Stimulated activated naive CD8-positive, alpha-beta T cell treated with anti-CD3 and anti-CD28 coated beads, Interleukin-15, Interleukin-2, amounts not matched to agents 100 U/mL and 50 U/mL, for 24 hours (primary cell): ENCODE measurements around the gene NADK.
A peak's percentile ranks its signal among the peaks of the same experiment; 100 is the strongest.
"Not testable (repeated sequence)": the region's sequence is repeated elsewhere in the genome, so short reads cannot be mapped to it uniquely, and the experiment has no call there.

Experiments
- ATAC-seq: fragments of 150-1000 bp; cut with Tn5 transposase; one replicate; pipeline ENCODE4 v1.10.0; 2021
- DNase-seq: peaks from one replicate; pipeline ENCODE4 v3.0.0; 2021

Gene NADK

DNA sequence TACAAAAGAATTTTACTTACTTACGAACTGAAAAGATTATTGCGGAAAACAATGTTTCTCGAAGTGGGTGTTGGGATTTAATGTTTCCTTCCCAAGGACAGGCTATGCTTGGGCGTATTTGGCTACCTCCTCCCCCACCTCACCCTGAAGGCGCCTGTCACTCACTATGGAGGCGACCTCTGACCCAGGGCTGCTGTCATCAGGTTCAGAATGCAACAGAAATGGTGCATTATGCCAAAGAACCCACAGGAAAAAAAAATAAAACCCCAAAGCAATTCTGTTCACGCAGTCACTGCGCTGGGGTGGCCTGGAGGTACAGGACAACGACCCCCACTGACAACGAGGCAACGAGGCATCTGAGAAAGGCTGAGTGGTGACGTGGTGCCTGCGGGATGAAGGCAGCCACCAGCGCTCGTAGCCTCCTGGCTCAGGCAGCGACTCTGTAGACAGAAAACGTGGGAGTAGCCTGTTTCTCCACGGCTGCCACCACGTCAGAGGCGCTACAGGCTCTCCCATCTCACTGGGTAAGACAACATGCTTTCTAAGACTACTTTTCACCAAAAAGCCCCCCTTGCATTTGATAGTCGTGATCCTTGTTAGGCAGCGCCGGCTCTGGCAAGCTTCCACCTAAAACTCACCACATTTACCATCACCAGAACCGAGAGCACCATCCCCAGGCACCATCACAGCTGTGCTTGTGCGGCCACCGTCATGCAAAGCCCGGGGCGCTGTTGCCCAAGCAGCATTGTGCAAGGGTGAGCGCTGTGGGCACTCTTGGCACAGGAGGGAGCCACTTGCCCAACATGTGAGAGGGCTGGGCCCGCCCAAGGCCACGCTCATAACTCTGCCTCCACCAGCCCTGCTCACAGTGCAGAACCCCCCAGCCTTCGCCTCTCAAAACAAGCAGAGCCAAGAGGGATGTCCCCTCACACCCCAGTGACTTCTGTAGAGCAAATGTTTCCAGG, 14.3 kb downstream of the NADK start:
- ATAC-seq (peak; percentile 28), DNase-seq (no peak)

DNA sequence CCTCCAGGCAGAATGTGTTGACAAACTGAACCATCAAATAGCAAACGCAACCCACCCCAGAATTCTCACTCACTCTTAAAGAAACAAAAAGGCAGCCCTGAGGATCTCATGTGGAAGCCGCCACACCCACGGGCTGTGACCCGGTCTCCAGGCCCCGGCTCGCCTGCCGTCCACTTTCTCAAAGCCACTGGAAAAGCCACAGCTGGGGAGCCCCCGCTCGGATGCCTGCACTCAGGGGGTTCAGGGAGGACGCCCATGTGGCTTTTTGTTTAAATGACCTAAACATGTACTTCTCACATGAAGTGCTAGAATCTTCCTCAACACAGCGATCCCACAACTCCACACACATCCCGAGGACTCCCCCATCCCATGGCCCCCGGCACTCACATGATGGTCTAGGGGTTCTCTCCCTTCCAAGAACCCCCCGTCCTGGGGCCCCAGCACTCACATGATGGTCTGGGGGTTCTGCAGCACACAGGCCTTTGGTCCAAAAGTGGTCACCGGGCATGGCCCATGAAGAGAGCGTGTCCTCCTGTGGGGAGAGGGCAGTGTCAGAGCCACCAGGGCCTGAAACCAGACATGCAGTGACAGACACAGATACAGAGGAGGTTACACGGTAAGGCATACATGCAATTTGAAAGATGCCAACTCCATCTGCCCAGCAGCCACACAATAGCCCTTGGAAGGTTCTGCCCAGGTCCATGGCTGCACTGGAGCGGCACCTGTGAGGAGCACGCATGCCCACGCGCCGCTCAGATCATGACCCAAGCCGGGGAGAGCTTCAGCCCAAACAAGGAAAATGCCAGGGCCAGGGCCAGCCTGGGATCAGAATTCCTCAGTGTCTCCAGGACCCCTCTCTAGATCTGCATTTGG, 16.5 kb downstream of the NADK start:
- ATAC-seq (no peak), DNase-seq (no peak)

DNA sequence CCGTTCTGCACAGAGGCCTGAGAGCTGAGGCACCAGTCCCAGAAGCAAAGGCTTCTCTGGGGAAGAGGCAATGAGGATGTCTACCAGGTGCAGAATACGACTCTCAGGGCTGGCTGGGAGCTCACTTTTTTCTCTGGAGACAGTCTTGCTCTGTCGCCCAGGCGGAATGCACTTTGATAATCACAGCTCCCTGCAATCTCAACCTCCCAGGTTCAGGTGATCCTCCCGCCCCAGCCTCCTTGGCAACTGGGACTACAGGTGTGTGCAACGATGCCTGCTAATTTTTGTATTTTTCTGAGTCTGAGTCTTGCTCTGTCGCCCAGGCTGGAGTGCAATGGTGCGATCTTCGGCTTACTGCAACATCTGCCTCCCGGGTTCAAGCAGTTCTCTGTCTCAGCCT, 17.6 kb downstream of the NADK start:
- no peak for DNase-seq
- no peak for ATAC-seq

DNA sequence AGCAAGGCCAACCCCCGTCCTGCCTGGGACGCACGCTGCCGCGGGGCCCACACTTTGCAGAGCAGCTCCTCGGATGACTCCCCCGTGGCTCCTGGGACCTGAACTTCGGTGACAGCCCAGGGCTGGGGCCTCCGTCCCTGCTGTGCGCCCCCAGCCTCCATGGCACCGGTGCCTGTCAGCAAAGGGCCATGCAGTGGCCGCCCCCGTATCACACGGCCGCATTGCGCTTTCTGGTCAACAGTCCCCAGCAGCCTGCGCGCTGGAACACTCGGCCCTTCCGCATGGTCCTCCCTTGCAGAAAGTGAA, 18.0 kb downstream of the NADK start:
- no peak for DNase-seq

DNA sequence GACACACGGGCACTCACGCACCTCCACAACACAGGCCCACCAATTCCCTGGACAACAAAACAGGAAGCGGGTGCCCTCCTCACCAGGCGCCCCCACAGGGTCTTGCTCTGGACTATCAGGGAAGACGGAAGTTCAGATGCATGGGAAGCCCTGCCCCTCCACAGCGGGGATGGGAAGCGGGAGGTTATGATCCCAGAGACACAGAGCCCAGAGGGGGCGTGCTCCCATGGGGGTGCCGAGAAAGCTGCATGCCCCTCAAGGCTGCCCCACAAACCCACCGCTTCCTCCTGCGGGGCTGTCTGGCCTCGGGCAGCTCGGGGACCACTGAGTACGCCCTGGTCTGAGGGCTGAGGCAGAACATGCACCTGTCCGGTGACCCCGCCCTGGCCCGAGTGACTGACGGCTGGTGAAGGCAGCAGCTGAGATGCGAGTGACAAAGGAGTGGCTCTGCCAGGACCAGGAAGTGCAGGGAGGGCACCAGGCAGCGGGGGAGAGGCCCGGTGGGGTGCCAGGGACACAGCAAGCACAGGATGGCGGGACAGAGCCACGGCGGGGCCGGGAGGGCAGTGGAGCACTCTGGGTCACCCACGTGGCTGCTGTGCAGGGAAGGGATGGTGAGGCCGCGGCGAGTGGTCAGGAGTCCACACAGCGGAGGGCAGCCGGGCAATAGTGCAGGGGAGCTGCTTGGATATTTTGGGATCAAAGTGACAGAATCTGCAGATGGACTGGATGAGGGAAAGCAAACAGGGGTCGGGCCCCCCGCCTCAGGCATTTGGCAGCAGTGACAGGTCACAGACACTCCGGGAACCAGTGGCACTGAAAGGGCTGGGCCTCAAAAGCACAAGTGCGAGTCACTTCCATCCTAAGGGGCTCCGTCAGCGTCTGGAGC, 18.6 kb downstream of the NADK start:
- ATAC-seq (no peak), DNase-seq (no peak)

More for the DNA sequence above, 18.0 kb downstream of the NADK start:
- no peak for ATAC-seq

DNA sequence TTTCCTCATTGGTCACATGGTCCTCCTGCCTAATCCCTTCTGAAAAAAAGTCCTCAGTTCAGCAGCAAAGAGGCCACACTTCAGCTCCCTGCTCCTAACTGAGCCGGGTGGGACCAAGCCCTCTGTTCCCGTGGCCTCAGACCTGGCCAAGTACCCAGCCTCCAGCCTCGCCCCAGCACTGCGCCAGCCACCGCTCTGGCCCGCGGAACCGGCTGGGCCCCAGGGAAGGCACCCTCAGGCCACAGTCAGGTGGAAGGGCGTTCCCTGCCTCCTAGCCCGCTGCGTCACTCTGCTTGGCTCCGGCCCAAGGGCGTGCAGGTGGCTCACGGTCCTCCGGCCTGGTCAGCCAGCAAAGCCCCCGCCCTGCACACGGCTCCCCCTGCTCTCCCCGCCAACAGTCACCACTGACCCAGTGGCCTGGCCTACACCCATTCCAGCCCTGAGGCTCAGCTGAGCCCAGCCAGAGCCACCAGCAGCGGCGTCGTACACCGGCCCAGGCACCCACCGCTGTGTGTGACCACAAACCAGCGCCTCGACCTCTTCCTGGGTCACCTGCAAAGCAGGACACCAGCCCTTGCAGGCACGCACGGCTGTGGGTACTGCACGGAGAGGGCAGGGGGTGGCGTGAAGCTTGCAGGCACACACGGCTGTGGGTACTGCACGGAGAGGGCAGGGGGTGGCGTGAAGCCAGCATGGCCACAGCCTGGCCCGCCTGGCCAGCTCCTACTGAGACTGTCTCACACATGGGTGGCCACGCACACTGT, 19.4 kb downstream of the NADK start:
- DNase-seq (no peak), ATAC-seq (no peak)

DNA sequence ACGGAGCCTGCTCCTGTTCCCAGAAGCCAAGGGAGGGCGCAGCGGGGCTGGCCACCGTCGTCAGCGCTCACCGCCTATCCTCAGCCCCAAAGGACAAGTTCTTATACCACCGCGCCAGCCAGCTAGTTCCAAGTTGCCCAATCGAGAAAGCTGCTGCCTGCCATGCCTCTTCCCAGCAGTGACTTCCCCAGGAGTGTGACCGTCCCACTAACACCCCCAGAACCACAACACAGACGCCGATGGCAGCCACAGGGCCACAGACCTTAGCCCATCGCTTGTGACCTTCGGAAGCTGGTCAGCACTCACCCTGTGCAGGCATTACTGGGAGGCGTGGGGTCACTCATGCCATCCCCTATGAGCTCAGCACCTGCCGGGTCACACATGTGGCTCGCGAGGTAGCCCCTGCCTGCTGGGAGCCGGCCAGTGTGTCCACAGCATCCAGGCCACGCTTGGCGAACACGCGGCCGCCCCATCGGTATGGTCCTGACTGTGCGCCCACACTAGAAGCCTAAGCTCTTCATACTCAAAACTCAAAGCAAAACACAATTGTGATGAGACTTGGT, 20.1 kb downstream of the NADK start:
- ATAC-seq, result no peak

DNA sequence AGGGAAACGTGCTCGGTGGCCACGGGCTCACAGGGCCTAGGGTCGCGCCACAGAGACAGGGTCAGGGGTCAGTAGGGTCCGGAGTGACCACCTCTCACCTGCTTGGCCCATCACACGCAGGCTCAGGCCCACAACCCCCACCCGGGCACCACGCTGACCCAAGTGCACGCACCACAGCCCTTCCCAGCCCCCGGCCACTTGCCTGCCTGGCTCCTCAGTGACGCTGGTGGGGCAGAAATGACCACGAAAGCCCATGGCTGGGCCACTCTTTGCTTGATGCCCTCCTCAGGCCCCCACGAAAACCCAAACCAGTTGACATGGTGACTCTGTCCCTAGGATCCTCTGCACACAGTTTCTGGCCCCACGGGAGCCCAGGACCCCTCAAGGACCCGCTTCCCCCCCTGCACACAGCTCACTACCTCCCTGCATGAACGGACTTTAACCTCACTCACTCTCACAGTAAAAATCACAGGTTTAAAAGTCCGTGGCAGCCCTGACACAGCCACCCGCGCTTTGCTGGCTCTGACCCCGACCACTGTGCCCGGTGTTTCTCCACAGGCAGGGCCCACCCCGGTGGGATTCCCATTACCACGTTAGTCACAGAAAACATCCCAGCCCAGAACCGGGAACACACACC, 20.7 kb downstream of the NADK start:
- ATAC-seq (no peak), DNase-seq (no peak)

More for the DNA sequence above, 20.1 kb downstream of the NADK start:
- no peak for DNase-seq

DNA sequence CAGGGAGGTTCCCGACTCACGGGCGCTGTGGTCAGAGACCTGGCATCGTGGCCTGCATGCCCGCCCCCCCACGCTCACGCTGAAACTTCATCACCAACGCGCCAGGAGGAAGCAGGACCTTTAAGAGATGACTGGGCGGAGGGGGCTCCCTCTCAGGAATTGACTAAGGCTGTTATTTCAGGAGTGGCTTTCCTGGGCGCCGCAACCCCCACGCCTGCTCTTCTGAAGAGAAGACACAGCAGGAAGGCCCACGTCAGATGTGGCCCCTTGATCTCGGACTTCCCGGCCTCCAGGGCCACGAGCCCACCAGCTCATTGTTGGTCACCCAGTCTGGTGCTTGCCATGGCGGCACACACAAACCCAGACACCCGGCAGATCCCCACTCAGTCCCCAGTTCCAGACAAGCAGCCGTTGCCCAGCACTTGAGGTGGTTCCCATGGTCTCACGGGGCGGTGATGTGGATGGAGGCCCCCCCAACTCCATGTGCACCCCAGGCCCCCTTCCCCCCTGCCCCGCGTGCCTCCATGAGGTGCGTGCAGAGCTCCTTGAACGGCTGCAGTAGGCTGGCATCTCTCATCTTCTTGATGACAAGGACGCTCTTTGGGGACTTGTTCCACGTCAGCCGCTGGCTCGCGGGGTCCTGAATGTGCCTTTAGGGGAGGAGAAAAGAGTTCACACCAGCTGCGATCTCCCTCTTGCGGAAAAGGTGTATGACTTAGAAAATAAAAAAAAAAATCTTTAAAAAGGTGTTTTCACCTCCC, 21.4 kb downstream of the NADK start:
- no peak for ATAC-seq

DNA sequence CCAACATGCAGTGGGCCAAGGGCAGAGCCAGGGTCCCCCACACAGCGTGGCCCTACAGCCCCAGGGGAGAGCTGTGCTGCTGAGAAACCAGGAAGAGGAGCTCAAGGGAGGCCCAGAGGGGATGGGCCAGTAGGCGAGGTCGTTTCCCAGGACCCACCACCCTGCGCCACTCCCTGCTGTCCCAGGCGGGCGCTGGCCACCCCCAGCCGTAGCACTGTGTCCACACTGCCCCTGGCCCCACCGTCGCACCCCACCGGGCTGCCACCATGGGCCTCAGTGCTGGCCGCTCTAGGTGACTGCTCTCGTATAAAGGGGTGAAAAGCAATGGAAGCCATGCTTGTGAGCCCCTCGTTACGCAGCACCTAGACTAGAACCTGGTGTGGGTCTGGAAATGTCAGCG, 22.4 kb downstream of the NADK start:
- ATAC-seq, result no peak
- DNase-seq, result no peak

More for the DNA sequence above, 21.4 kb downstream of the NADK start:
- no peak for DNase-seq

DNA sequence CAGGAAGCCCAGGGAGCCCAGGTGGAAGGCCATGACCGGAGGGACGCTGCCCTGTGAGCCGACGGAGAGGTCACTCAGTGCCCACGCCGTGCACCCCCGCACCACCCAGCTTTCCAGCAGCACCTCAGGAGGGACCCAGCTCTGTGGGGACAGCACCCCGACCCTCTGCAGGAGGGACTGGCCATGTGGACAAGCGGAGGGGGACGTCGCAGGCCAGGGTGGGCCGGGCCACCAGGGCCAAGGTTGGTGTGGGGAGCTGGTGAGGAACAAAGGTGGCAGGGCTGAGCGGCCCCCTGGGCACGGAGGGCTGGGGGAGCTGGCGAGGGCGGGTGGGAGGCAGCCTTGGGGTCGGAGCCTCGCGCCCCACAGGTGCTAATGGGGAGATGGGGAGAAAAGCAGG, 22.8 kb downstream of the NADK start:
- ATAC-seq, result no peak
- DNase-seq, result no peak

DNA sequence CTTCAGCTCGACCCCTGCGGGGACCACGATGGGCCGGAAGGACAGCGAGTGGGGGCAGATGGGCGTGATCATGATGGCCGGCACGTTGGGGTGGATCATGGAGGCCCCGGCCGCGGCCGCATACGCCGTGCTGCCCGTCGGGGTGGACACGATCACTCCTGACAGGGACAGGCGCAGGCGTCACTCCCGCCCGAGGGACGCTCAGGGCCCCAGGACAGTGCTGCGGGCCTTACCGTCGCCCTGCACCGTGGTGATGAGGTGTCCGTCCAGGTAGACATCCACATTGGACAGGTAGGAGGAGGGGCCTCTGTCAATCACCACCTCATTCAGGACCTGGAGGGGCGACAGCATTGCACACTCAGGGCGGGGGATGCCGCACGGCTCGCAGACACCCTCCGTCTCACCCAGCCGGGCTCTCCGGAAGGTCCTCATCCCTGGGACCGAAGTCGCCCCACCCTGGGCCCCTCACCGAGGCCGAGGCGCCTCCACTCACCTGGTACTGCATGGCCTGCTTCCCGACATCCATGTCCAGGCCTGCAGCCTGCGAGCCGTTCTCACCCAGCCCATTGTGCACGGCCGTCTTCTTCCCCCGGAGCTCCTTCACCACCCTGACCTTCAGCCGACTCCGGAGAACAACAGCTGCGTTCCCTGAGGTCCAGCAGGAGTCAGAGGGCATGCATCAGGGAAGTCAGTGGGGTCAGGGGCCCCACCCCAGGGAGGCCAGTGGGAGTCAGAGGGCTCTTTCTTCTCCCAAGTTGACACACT, 24.0 kb downstream of the NADK start:
- DNase-seq, result no peak
- no peak for ATAC-seq

DNA sequence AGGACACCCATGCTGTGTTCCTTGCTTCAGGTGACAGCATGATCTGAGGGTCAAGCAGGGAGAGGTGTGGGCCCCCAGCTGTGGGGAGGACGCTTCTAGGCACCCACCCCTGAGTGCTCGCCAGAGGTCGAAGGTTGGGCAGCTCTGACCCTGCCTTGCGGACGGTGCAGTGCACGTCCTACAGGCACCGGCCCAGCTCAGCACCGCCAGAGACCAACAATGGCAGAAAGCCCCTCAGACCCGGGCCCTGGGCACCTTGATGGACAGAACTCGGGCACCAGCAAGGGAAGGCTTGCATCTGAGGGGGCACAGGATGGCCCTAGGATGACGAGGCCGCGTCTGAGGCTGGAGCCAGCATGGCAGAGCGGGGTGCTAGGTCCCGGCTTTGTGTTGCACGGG, 24.7 kb downstream of the NADK start:
- DNase-seq, result no peak
- no peak for ATAC-seq

DNA sequence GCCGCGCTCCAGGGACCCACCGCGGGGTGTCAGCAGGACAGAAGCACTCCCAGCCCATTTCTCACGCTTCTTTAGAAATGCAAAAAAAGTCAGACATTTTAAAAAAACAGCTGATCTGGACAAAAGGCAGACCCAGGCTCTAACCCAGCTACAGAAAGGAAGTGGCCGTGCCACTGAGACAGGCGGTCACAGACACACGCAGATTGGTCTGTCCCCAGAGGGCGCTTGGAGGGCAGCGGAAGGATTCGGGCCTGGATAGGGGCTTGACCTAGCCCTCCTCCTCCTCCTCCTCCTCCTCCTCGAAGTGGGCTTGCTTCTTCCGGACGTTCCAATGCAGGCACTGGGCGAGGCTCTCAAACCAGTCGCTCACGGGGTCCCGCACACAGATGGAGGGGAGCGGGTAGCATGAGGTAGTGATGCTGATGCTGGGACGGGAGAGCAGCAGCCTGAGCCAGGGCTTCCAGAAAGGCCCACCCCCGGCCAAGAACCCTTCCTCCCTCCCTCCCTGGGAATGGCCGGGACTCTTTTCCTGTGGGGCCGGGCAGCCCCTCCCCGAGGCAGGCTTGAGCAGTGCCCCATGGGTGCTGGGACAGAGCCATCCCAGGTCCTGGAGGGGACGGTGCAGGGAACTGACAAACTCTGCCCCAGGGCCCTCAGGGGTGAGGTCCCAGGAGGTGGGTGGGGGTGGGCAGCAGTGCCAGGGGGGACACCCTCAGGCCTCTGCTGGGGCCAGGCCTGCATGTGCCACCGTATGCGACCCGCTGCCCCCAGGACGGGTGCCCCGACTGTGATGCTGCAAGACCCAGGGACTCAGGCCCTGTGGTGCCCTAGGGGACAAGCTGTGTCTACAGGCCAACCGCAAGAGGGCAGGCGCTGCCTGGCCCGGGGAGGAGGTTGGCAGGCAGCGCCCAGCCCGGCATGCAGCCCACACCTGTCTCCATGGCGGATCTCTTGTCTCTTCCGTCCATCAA, 25.3 kb downstream of the NADK start:
- ATAC-seq, result no peak

DNA sequence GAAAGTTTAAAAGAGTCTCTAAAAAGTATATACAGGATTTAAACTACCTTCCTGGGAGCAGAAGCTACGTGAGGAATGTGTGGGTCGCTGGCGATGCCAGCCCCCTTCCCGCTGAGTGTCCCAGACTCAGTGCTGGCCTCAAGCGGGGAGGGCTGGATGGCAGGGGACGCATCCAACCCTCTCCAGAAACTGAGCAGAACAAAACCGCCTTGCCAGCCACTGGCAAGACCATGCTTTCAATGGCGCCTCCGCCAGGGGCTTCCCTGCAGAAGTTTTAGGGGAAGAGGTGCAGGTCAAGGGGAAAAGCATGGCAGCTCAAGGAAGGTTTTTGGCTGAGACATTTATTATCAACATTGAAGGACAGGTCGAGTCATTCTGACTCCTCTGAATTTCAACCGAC, 26.1 kb downstream of the NADK start:
- no peak for ATAC-seq

More for the DNA sequence above, 25.3 kb downstream of the NADK start:
- no peak for DNase-seq

DNA sequence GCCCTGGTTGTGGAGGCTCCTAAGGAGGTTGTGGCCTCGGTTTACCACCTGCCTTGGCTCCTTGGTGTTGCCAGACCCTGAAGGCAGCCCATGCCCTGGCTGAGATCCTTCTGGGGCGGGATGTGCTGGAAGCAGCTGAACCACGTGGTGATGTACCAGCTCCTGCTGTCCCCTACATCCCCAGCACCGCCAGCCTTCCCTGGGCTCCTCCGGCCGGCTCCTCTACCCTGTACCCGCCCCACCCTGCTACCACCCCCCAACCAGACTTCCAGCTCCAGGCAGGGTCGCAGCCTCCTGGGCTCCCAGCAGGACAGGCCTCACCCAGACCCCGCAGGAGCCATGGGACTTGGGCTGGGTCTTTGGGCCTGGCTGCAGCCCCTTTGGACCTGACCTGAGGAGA, 28.3 kb downstream of the NADK start:
- ATAC-seq, result not testable (repeated sequence)

More for the DNA sequence above, 26.1 kb downstream of the NADK start:
- DNase-seq, result no peak

DNA sequence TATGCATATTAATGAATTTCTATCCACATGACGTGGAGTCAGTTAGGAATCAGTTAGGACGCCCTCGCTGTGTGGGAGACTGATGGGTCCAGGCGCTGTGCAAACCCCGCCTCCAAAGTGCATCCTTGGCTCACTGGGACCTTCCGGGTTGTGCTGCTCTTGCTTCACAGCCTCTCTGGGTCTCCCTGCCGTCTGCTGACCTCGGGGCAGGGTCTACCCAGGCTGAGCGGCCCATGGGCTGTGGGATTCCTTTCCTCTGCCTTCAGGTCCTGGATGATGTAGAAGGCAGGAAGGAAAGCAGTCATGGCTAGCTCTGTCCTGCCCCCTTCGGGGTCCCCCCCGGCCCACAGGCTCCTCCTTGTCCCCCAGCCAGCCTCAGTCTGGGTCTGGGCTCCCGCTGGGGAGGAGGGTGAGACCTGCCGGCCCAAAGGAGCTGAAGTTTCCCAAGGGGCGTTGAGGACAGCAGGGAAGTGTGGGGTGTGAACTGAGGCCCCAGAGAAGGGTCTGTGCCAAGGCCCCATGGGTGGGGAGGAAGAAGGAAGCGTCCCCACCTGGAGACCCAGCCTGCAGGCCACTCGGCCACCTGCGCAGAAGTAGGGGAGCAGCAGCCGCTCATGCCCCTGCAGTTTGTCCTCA, 29.5 kb downstream of the NADK start:
- DNase-seq (no peak), ATAC-seq (no peak)

More for the DNA sequence above, 28.3 kb downstream of the NADK start:
- DNase-seq, result not testable (repeated sequence)
